Measurements from ENCODE around the gene WASHC1. TPM values are rescaled to one million over a fixed set of nuclear protein-coding genes. Genes with fewer than 3 reads are reported as not detected.
"Not testable (repeated sequence)": the region's sequence is repeated elsewhere in the genome, so short reads cannot be mapped to it uniquely, and the experiment has no call there.

WASHC1 gene
- total RNA-seq, 1 experiment from 2014 or later = 23.8 TPM

GRCh38 chr9:52678-53077 lies 23.4 kb upstream of the WASHC1 start:
- H3K4me1 Mint-ChIP-seq (ENCODE audit: low read depth, unreplicated experiment); H3K4me1 ChIP-seq; H3K27me3 ChIP-seq (replicated peaks; ENCODE audit: control insufficient read depth, insufficient read depth, low read length); H3K27ac Mint-ChIP-seq (ENCODE audit: unreplicated experiment); H3K36me3 ChIP-seq (ENCODE audit: control insufficient read depth, insufficient read depth, low read length); BruUV-seq (replicated peaks); H3K9me3 Mint-ChIP-seq (ENCODE audit: unreplicated experiment); H3K4me3 Mint-ChIP-seq (ENCODE audit: unreplicated experiment); H3K27me3 Mint-ChIP-seq (ENCODE audit: insufficient read depth, unreplicated experiment); POLR2A ChIA-PET; H3K36me3 Mint-ChIP-seq (ENCODE audit: insufficient read depth, unreplicated experiment); H3K9me3 ChIP-seq; intact Hi-C loops (cut with micrococcal nuclease; ENCODE audit: unreplicated experiment); CTCF ChIA-PET; H3K4me3 ChIP-seq (ENCODE audit: low read depth, low read length): not testable (repeated sequence)
- DNase-seq = peak in 1 of 2 experiments; percentile 31

- POLR2A ChIA-PET = not testable (repeated sequence)
Measured at GRCh38 chr9:48190-48842, 19.1 kb upstream of the WASHC1 start.

DNA sequence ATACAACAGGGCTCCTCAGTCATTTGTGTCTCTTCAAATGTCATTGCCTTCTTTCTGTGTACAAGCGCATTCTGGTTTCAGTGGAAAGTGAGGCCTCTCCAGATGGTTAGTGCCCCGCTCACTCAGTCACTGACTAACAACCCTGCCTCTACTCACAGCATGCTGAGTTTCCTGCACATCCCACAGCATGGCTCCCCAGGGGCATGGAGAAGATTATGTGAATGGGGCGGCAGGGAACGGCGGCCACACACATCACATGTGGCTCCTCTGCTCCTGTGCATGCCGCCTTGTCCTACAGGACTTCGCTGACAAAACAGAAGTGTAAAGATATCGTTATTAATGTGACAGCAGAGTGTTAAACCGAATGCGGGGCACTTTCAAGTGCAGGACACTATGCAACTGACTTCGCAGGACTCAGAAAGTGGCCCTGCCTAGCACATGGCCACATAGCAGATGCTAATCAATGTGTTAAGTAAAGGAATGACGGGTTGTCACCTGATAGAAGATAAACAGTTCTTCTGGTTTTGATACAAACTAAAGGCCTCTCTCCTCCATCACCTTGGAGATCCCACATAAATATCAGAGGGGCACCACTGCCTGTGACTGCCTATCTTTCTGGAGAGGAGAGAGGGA lies 17.5 kb upstream of the WASHC1 start:
- H3K9me3 ChIP-seq; H3K9me3 Mint-ChIP-seq (ENCODE audit: unreplicated experiment); H3K27ac Mint-ChIP-seq (ENCODE audit: unreplicated experiment); H3K27me3 ChIP-seq (replicated peaks; ENCODE audit: control insufficient read depth, insufficient read depth, low read length); BruUV-seq (replicated peaks); H3K4me1 Mint-ChIP-seq (ENCODE audit: low read depth, unreplicated experiment); H3K36me3 Mint-ChIP-seq (ENCODE audit: insufficient read depth, unreplicated experiment); DNase-seq; CTCF ChIA-PET; intact Hi-C loops (cut with micrococcal nuclease; ENCODE audit: unreplicated experiment); H3K4me3 ChIP-seq (ENCODE audit: low read depth, low read length); POLR2A ChIA-PET; H3K36me3 ChIP-seq (ENCODE audit: control insufficient read depth, insufficient read depth, low read length); H3K27me3 Mint-ChIP-seq (ENCODE audit: insufficient read depth, unreplicated experiment); H3K4me1 ChIP-seq; H3K4me3 Mint-ChIP-seq (ENCODE audit: unreplicated experiment): not testable (repeated sequence)

More at GRCh38 chr9:48190-48842, 19.1 kb upstream of the WASHC1 start:
- H3K9me3 ChIP-seq; CTCF ChIA-PET; H3K4me3 ChIP-seq (ENCODE audit: low read depth, low read length); H3K9me3 Mint-ChIP-seq (ENCODE audit: unreplicated experiment); H3K36me3 Mint-ChIP-seq (ENCODE audit: insufficient read depth, unreplicated experiment); H3K4me1 ChIP-seq; BruUV-seq (replicated peaks); H3K27me3 ChIP-seq (replicated peaks; ENCODE audit: control insufficient read depth, insufficient read depth, low read length); DNase-seq; H3K27me3 Mint-ChIP-seq (ENCODE audit: insufficient read depth, unreplicated experiment); H3K4me1 Mint-ChIP-seq (ENCODE audit: low read depth, unreplicated experiment); intact Hi-C loops (cut with micrococcal nuclease; ENCODE audit: unreplicated experiment); H3K36me3 ChIP-seq (ENCODE audit: control insufficient read depth, insufficient read depth, low read length); H3K4me3 Mint-ChIP-seq (ENCODE audit: unreplicated experiment); H3K27ac Mint-ChIP-seq (ENCODE audit: unreplicated experiment): not testable (repeated sequence)

DNA sequence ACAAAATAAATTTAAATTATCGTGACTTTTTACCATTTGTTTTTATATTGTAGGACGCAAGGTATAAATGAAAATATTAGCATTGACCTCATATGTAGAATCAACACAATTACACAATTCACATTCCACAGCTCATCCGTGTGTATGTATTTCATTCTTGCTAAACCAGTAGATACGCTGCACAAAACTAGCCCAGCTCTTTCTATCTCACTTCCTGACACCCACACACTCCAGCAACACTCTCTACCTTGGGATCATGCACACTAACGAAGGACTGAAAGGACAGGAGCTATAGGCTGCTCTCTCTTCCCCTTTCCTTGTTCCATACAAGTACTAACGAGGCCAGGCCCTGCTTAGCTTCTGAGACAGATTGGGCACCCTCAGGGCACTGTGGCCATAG lies 16.9 kb upstream of the WASHC1 start:
- H3K27me3 ChIP-seq (replicated peaks; ENCODE audit: control insufficient read depth, insufficient read depth, low read length); H3K27me3 Mint-ChIP-seq (ENCODE audit: insufficient read depth, unreplicated experiment); CTCF ChIA-PET; H3K9me3 Mint-ChIP-seq (ENCODE audit: unreplicated experiment); H3K4me1 ChIP-seq; H3K4me3 ChIP-seq (ENCODE audit: low read depth, low read length); DNase-seq; H3K36me3 ChIP-seq (ENCODE audit: control insufficient read depth, insufficient read depth, low read length); BruUV-seq (replicated peaks); H3K36me3 Mint-ChIP-seq (ENCODE audit: insufficient read depth, unreplicated experiment); H3K4me1 Mint-ChIP-seq (ENCODE audit: low read depth, unreplicated experiment); H3K4me3 Mint-ChIP-seq (ENCODE audit: unreplicated experiment); H3K27ac Mint-ChIP-seq (ENCODE audit: unreplicated experiment); H3K9me3 ChIP-seq; POLR2A ChIA-PET; intact Hi-C loops (cut with micrococcal nuclease; ENCODE audit: unreplicated experiment): not testable (repeated sequence)

- intact Hi-C loops (cut with micrococcal nuclease; ENCODE audit: unreplicated experiment) = not testable (repeated sequence)
Measured at GRCh38 chr9:45180-45878, 16.1 kb upstream of the WASHC1 start.

GRCh38 chr9:44416-44815 lies 15.2 kb upstream of the WASHC1 start:
- H3K27me3 Mint-ChIP-seq (ENCODE audit: insufficient read depth, unreplicated experiment); H3K4me1 Mint-ChIP-seq (ENCODE audit: low read depth, unreplicated experiment); BruUV-seq (replicated peaks); DNase-seq; H3K36me3 Mint-ChIP-seq (ENCODE audit: insufficient read depth, unreplicated experiment); H3K4me3 Mint-ChIP-seq (ENCODE audit: unreplicated experiment); intact Hi-C loops (cut with micrococcal nuclease; ENCODE audit: unreplicated experiment); H3K9me3 ChIP-seq; H3K9me3 Mint-ChIP-seq (ENCODE audit: unreplicated experiment); H3K27me3 ChIP-seq (replicated peaks; ENCODE audit: control insufficient read depth, insufficient read depth, low read length); H3K4me3 ChIP-seq (ENCODE audit: low read depth, low read length); H3K36me3 ChIP-seq (ENCODE audit: control insufficient read depth, insufficient read depth, low read length); CTCF ChIA-PET; H3K4me1 ChIP-seq; H3K27ac Mint-ChIP-seq (ENCODE audit: unreplicated experiment); POLR2A ChIA-PET: not testable (repeated sequence)

More at GRCh38 chr9:45180-45878, 16.1 kb upstream of the WASHC1 start:
- H3K9me3 Mint-ChIP-seq (ENCODE audit: unreplicated experiment); CTCF ChIA-PET; H3K4me3 Mint-ChIP-seq (ENCODE audit: unreplicated experiment); POLR2A ChIA-PET; H3K27me3 Mint-ChIP-seq (ENCODE audit: insufficient read depth, unreplicated experiment); H3K27me3 ChIP-seq (replicated peaks; ENCODE audit: control insufficient read depth, insufficient read depth, low read length); H3K36me3 Mint-ChIP-seq (ENCODE audit: insufficient read depth, unreplicated experiment); H3K27ac Mint-ChIP-seq (ENCODE audit: unreplicated experiment); BruUV-seq (replicated peaks); DNase-seq; H3K4me1 Mint-ChIP-seq (ENCODE audit: low read depth, unreplicated experiment); H3K36me3 ChIP-seq (ENCODE audit: control insufficient read depth, insufficient read depth, low read length); H3K4me3 ChIP-seq (ENCODE audit: low read depth, low read length); H3K9me3 ChIP-seq; H3K4me1 ChIP-seq: not testable (repeated sequence)

- H3K36me3 ChIP-seq (ENCODE audit: control insufficient read depth, insufficient read depth, low read length); CTCF ChIA-PET; POLR2A ChIA-PET; intact Hi-C loops (cut with micrococcal nuclease; ENCODE audit: unreplicated experiment); H3K27me3 Mint-ChIP-seq (ENCODE audit: insufficient read depth, unreplicated experiment); BruUV-seq (replicated peaks); H3K27me3 ChIP-seq (replicated peaks; ENCODE audit: control insufficient read depth, insufficient read depth, low read length); H3K4me3 ChIP-seq (ENCODE audit: low read depth, low read length); H3K27ac Mint-ChIP-seq (ENCODE audit: unreplicated experiment); H3K4me1 Mint-ChIP-seq (ENCODE audit: low read depth, unreplicated experiment); H3K36me3 Mint-ChIP-seq (ENCODE audit: insufficient read depth, unreplicated experiment); H3K4me1 ChIP-seq; H3K9me3 Mint-ChIP-seq (ENCODE audit: unreplicated experiment); H3K9me3 ChIP-seq; DNase-seq; H3K4me3 Mint-ChIP-seq (ENCODE audit: unreplicated experiment): not testable (repeated sequence)
Measured at GRCh38 chr9:43636-44035, 14.4 kb upstream of the WASHC1 start.
